Measurements from ENCODE around the gene RPS6KB2.

Gene RPS6KB2

DNA sequence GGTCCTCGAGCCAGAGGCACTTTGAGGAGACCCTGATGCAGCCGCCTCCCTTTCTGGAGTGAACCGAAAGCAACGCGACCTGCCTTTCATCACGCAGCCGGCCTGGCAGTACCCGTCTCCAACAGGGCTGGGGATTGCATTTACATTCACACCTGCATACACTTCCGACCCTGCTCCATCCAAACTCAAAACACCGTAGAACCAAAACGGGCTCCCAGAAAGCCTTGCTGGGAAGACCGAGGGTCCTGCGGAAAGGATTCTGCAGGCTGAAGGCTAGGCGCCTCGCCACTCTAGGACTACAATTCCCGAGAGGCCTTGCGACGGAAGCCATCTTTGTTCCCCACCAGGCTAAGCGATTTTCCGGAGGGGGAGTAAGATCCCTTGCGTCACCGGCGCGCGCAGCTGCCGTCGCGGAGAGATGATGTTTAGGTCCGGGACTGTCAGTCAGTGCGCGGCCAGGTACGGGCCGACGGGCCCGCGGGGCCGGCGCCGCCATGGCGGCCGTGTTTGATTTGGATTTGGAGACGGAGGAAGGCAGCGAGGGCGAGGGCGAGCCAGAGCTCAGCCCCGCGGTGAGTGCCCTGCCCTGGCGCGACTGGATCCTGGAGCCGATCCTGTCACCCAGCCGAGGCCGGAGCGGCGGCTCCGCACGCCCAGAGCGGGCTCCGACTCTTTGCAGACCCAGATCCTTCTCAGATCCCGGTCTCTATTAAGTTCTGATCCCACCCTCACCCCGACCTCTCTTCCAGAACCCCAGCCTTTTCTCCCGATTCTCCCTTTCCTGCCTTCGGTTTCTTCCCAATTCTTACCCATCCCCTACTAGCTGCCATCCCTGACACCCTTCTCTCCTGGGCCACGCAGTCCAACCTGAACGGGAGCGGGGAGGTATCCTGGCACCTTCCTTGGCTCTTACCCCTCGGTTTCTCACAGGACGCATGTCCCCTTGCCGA, at the start of gene RPS6KB2:
TSS of gene RPS6KB2 (plus strand) at position 443 of the 950 bp plus-strand sequence. CDS start at position 495, 52 bp downstream.
- DNase-seq (ENCODE audit: low read depth in 1 of 2, low spot score in 1 of 2) = peak; percentile 98 to 99

DNA sequence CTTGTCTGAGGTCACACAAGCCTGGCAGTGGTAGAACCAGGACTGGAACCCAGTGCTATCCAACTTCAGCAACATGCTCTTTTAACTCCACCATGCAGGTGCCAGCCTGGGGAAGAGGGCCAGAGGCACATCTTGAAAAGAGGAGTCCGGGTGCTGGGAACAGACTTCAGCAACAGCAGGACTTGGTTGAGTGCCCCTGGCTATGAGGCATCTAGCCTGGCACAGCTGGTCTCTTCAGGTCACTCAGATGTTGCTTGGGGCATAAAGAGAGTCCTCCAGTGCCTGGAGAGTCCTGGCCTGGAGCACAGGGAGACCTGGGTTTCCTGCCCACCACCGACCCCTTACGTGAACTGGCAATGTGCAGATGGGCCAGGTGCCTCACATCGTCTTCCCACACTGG, 49.8 kb upstream of the RPS6KB2 start:
- DNase-seq (ENCODE audit: low read depth in 1 of 2, low spot score in 1 of 2) = no peak

DNA sequence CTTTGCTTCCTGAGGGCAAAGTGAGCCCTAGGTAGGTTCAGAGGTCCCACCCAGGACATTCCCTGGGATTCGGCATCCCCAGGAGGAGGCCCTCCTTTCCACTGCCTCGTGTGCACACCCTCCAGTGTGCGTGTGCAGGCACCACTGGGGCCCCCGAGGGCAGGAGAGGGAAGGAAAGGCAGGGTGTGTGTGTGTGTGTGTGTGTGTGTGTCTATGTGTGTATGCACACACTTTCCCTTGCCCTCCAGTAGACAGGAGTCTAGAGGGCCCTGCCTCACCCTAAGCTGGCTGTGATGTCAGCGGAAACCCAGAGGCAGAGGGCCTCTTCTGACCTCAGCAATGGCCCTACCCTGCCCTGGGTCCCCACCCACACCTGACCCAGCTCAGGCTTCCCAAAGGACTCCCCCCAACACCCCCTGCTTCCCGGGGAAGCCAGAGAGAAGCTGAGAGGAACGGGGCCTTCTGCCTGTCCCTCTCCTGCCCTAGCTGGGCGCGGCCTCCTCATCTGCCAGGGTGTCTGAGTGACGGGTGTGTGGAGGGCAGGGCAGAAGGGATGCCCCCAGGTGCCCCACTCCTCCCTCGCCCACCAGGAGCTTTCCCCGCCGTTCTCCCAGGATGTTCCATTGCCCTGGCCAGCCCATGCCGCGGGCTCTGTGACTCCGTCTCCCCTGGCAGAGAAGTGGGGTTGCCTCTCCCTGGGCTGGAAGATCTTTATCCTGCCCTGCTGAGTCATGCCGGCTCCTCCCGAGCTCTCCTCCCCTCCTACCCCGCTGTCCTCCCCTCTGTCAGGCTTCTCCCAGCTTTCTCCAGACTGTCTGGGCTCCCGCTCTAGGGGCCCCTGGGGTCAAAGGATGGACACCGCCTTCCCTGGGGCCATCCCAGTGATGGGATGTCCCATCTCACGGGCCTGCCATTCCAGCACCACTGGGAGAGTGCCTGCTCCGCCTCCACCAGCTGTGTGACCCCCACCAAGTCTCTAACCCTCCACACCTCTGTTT, 48.9 kb upstream of the RPS6KB2 start:
- DNase-seq (ENCODE audit: low read depth in 1 of 2, low spot score in 1 of 2) = no peak

DNA sequence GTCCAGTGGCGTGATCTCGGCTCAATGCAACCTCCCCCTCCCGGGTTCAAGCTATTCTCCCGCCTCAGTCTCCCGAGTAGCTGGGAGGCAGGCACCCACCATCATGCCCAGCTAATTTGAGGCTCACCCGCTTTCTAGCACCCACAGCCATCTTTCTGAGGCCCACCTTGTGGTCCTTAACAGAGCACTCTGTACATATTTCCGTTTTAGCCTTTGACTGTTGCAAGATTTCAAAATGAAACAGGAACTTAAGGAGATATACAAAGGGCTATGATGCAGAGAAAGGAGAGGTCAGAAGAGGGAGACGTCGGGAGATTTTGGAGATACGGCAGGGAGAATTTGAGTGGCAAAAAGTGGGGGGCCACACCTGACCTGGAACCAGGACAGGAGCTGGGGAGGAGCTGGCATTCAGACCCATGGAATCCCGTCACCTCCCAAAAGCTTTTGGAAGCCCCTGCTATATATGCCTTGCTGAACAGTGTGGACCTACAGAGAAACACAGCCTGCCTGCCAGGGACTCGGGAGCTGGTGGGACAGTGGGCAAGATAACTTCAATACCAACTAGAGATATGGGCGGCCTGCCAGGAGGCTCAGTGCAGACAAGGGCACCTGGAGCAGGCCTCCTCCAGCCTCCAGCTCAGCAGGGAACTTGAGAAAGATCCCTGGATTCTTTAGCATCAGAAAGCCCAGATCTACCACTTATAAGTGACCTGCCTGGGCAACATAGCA, 46.9 kb upstream of the RPS6KB2 start:
- no peak for DNase-seq (ENCODE audit: low read depth in 1 of 2, low spot score in 1 of 2)

DNA sequence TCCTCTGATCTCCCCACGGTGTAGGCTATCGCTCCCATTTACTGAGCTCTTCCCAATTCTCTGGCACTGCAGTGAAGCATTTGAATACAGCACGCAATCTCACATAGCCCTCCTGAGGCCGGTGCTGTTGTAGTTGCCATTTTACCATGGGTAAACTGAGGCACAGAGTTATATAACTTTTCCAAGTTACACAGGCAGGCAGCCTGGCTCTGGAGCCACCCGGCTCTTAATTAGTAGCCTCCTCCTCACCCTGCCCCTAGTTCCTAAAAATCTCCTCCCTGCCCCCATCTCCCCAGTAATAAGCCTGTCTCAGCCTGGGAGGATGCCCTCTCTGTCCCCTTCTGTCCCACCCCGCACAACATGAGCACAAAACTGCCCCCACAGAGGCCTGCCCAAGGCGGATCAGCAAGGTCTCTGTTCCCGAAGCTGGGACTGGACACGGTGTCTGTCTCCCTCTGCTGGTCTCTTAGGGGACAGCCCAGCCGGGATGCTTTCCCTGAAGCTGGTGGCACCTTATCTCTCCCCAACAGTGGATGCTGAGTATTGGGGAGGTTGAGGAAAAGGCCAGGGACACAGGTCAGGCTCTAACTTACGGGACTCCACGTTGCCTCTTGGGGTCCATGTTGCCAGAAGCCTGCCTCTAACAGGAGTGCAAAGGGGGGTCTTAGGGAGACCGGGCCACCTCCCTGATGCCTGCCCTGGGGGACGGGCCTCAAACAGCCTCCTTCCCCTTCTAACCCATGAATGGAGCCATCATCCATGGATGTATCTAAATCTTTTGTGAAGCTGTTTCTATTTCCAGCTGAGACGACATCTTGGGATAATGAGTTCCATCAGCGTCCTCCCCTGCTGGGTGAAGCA, 45.8 kb upstream of the RPS6KB2 start:
- DNase-seq (ENCODE audit: low read depth in 1 of 2, low spot score in 1 of 2) = peak; percentile 70 to 73

DNA sequence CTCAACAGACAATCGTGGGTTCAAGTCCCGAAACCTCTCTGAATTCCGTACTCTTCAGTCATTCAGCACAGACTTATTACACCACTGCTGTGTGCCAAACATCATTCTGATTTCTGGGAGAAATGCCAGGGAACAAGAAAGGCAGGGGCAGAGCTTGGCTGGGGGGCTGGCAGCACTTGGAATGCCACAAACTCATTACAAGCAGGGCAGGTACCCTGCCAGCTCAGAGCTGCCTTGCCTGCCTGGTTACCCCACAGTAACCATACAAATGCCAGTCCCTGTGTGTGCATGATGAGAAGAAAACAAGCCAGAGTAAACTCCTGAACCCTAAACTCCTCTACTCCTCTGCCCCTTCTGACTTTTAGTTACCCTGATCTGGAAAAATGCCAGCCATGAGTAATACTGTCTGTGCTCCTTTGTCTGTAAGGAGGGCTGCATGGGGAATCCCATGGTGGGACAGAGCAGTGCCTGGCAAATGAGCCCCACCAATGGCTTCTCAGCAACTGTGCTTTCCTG, 43.4 kb upstream of the RPS6KB2 start:
- DNase-seq (ENCODE audit: low read depth in 1 of 2, low spot score in 1 of 2) = no peak

DNA sequence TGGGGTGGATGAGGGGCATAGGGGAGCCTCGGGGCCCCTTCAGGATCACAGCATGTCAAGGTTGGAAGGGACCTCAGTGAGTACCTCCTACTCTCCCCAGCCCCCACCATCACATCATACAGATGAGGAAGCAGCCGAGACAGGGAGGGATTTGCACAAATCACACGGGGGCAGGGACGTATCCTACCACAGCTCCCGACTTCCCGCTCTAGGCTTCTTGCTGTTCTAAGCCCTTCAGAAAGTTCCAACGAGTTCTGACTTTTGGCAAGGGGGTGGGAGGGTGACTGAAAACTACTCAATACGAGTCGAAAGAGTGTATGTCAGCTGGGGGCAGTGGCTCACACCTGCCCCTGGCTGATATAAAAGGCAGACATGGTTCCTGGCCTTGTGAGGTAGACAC, 41.2 kb upstream of the RPS6KB2 start:
- no peak for DNase-seq (ENCODE audit: low read depth in 1 of 2, low spot score in 1 of 2)

DNA sequence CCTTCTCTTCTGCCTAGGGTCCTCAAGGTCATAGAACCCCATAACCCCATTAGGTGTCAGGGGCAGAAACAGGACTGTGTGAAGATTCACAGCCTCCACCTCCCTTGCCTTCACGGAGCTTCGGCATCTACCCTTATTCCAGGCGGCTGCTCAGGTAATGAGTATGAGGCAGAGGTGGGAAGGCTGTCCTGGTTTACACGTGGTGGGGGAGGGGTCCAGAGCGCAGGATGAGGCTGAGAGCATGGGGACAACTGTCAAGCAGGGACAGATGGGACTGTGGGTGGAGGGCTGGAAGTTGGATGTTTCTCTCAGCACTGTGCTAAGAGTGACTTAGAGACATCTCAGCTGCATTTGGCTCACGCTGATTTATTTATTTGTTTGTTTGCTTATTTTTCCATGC, 40.8 kb upstream of the RPS6KB2 start:
- no peak for DNase-seq (ENCODE audit: low read depth in 1 of 2, low spot score in 1 of 2)

DNA sequence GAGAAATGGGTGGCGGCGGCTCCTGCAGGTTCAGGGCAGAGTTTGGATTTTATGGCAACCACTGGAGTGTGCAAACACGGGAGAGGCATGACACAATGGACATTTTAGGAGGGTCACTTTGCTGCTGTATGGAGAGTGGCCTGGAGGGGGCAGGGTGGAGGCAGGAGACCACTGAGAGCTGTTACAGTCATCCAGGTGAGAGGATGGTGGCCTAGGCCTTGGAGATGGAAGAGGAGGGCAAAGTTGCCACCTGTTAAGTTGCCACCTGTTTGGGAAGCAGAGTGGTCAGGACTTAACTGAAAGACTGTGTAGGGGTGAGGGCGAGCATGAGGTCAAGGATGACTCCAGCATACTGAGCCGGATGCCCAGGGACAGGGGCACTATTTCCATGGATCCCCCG, 38.8 kb upstream of the RPS6KB2 start:
- DNase-seq (ENCODE audit: low read depth in 1 of 2, low spot score in 1 of 2) = no peak

DNA sequence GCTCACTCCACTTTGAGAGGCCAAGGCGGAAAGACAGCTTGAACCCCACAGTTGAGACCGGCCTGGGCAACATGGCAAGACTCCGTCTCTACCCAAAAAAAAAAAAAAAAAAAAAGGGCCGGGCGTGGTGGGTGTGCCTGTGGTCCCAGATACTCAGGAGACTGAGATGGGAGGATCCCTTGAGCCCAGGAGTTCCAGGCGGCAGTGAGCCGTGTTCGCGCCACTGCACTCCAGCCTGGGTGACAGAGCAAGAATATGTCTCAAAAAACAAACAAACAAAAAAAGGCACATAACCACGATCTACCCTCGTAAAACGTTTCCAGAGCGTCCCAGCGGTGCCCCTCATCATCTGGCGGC, 37.4 kb upstream of the RPS6KB2 start:
- no peak for DNase-seq (ENCODE audit: low read depth in 1 of 2, low spot score in 1 of 2)

DNA sequence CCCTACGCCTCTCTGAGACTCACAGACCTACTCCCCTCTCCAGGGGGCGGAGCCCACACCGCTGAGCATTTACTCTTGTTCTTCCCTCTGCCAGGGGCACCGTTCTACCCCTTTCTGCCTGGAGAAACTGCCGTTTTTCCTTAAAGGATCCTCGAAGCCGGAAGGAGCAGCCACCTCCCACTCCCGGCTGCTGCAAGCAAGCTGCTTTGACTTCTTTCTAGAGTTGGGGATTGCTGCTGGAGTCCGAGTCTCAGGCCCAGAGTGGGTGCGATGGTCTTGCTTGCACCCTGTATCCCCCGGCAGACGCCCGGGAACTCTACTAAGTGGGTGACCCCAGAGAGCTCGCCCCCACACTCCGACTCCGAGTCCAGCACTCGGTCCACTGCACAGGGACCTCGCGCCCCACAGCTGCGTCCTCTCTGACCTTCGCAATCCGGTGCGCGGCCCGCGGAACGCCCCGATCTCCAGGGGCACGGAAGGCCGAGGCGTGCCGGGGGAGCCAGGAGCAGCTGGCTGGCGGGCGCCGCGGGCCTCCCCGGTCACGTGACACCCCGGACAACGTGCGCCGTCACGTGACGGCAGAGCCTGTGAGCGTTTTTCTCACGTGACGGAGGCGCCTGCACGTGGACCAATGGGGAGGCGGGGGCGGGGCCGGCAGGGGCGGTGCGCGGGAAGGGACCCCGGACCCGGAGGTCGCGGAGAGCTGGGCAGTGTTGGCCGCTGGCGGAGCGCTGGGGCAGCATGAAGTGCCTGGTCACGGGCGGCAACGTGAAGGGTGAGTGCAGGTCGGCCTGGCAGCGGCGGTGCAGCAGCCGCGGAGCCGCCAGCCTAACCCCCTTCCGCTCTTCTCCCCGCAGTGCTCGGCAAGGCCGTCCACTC, 36.8 kb upstream of the RPS6KB2 start, which contains the start of gene RAD9A:
TSS of gene RAD9A (plus strand) at position 683 of the 879 bp plus-strand sequence. CDS start at position 742, 59 bp downstream.
- DNase-seq (ENCODE audit: low read depth in 1 of 2, low spot score in 1 of 2) = peak; percentile 85 to 86

DNA sequence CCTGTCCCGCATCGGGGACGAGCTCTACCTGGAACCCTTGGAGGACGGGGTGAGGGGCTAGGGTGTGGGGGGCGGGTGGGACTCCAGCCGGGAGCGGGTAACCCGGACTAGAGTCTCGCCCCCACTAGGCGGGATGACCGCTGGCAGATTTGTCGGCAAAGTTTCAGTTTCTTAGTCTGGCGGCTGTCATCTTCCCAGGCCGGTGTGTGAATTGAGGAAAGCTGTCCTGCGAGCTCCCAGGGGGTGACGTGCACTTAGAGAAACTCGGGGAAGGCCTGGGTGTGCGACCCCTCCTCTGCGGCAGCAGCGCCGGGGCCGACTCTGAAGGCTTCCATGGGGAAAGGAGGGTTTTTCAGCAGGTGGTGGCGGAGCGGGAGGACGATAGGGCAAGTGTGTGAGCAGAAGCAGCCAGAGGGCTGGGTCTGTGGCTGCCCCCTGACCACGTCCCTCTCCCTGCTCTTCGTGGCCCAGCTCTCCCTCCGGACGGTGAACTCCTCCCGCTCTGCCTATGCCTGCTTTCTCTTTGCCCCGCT, 36.0 kb upstream of the RPS6KB2 start:
- DNase-seq (ENCODE audit: low read depth in 1 of 2, low spot score in 1 of 2) = no peak

DNA sequence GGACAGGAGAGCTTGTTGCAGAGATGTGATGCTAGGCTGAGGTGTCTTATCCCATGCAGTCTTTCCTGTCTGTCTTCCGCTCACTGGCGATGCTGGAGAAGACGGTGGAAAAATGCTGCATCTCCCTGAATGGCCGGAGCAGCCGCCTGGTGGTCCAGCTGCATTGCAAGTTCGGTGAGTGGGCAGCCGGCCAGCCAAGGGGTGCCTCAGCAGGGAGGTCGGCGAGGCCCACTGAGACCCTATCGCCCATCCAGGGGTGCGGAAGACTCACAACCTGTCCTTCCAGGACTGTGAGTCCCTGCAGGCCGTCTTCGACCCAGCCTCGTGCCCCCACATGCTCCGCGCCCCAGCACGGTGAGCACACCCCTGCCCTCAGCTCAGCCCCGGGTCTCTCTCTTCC, 34.9 kb upstream of the RPS6KB2 start:
- DNase-seq (ENCODE audit: low read depth in 1 of 2, low spot score in 1 of 2) = no peak

DNA sequence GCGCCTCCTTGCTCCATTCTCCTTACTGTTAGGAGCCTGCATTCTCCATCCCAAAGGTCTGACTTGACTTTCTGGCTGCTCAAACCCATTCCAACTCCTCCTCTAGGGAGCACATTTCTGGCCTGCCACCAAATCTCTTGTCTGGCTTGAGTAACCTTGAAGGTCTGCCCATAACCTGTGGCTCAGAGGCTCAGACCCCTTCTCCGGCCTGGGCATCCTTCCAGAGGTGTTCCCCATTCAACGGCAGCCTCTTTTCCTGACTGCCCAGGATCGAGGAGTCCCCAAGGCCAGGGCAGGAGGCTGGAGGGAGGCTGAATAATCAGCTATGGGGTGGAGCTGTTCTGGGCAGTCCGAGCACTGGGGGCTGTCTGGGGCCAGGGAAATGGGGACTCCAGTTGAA, 34.3 kb upstream of the RPS6KB2 start:
- no peak for DNase-seq (ENCODE audit: low read depth in 1 of 2, low spot score in 1 of 2)

DNA sequence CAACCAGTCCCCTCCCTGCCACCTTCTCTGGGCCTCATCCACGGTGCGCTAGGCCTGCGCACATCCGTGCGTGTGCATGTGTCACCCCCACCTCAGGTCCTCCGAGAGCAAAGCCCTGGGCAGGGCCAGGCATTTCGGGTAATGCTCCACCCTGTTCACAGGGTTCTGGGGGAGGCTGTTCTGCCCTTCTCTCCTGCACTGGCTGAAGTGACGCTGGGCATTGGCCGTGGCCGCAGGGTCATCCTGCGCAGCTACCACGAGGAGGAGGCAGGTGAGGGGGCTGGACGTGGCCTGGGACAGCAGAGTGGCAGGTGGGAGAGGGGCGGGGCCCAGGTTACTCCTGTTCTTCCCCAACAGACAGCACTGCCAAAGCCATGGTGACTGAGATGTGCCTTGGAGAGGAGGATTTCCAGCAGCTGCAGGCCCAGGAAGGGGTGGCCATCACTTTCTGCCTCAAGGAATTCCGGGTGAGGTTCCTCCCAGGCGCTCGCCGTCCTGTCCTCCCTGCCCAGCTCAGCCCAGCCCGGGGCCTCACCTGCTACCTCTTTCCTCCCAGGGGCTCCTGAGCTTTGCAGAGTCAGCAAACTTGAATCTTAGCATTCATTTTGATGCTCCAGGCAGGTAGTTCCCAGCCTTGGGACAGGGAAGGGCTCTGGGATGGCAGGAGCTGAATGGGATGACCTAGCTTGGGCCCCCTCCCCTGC, 32.6 kb upstream of the RPS6KB2 start:
- DNase-seq (ENCODE audit: low read depth in 1 of 2, low spot score in 1 of 2) = no peak

DNA sequence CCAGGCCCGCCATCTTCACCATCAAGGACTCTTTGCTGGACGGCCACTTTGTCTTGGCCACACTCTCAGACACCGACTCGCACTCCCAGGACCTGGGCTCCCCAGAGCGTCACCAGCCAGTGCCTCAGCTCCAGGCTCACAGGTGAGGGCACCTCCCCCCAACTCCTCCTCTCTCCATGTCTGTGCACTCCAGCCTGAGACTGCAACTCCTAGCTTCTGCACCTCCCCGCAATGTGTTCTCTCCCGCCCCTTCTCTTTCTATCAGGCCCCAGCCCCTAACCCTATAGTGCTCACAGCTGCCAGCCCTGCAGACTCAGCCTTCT, 32.1 kb upstream of the RPS6KB2 start:
- no peak for DNase-seq (ENCODE audit: low read depth in 1 of 2, low spot score in 1 of 2)

DNA sequence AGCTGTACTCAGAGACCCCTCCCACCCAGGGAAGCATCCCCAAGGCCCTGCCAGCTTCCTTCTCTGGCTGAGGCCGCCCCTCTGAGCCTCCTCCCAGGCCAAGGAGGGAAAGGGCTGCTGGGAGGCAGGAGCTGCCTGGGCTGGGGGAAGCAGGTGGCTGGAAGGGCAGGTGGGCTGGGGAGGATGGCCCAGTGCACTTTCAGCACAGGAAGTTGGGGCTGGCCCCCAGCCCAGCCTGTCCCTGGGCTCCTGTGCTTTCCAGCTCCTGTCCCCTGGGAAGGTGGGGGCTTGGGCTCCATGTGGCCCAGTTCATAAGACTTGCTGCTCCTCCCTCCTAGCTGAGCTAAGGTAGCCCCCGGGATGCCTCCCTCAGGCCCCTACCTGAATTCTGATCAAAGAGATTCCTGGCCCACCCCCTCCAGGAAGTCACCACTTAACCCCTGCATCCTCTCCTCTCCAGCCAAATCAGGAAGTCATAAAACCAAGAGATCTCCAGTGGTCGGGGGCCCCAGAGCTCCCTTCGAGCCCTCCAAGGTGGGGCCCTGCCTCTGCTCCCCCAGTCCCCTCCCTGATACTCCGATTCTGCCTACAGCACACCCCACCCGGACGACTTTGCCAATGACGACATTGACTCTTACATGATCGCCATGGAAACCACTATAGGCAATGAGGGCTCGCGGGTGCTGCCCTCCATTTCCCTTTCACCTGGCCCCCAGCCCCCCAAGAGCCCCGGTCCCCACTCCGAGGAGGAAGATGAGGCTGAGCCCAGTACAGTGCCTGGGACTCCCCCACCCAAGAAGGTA, 31.5 kb upstream of the RPS6KB2 start:
- DNase-seq (ENCODE audit: low read depth in 1 of 2, low spot score in 1 of 2) = no peak

Measured in stimulated activated CD4-positive, alpha-beta T cell treated with anti-CD3 and anti-CD28 coated beads, Interleukin-15, amount 100 ng/mL, for 1 hour (primary cell).